ENCODE data around the gene PALM.
"Not testable (repeated sequence)": the region's sequence is repeated elsewhere in the genome, so short reads cannot be mapped to it uniquely, and the experiment has no call there.

GRCh38 chr19:740816-741505, 32.2 kb downstream of the PALM start:
- TF ChIP-seq EZH2 (IDR thresholded peaks at IDR 0.05); CTCF (IDR thresholded peaks at IDR 0.05 in 2 of 3, conservative IDR thresholded peaks at IDR 0.05 in 1 of 3; ENCODE audit: borderline replicate concordance in 1 of 3, insufficient read depth in 1 of 3, low read depth in 2 of 3, low read length in 2 of 3); MAX (IDR thresholded peaks at IDR 0.05); POLR2A (IDR thresholded peaks at IDR 0.05; ENCODE audit: borderline replicate concordance, extremely low read depth, insufficient read depth, insufficient read length); ZNF274 (IDR thresholded peaks at IDR 0.05; ENCODE audit: low read depth, low read length); ZFX (IDR thresholded peaks at IDR 0.05); TCF7L2 (IDR thresholded peaks at IDR 0.05; ENCODE audit: borderline replicate concordance, extremely low read depth, insufficient read depth, insufficient read length); ELF1 (IDR thresholded peaks at IDR 0.05; ENCODE audit: borderline replicate concordance, low read depth); POLR2AphosphoS5 (IDR thresholded peaks at IDR 0.05; ENCODE audit: low read depth, low read length); REST (IDR thresholded peaks at IDR 0.05; ENCODE audit: low read depth); ZBTB33 (IDR thresholded peaks at IDR 0.05; ENCODE audit: extremely low read depth, insufficient replicate concordance, low read length); YY1 (IDR thresholded peaks at IDR 0.05; ENCODE audit: extremely low read depth, insufficient replicate concordance, low read depth, low read length); SP1 (IDR thresholded peaks at IDR 0.05; ENCODE audit: low read depth); EZH2phosphoT487 (IDR thresholded peaks at IDR 0.05; ENCODE audit: borderline replicate concordance): not testable (repeated sequence)
